Panc1 (cell line): ENCODE data around the gene MAP7D3.
"Not testable (repeated sequence)": the region's sequence is repeated elsewhere in the genome, so short reads cannot be mapped to it uniquely, and the experiment has no call there.

Experiments
- CTCF ChIP-seq: fragments of 450-650 bp; IDR thresholded peaks from 2 replicates; pipeline ENCODE4 v1.5.1; 2017; ENCODE audit warnings: mild to moderate bottlenecking
- POLR2AphosphoS5 ChIP-seq: IDR thresholded peaks from 2 replicates; pipeline ENCODE4 v1.6.1; 2012; ENCODE audit warnings: mild to moderate bottlenecking, low read depth, low read length, moderate library complexity
- REST ChIP-seq, 2 experiments: IDR thresholded peaks; 2 replicates each; pipeline ENCODE4 v1.6.1; 2011 to 2012; ENCODE audit warnings: low read depth in 2 of 2, control low read depth in 1 of 2, low read length in 1 of 2, mild to moderate bottlenecking in 1 of 2, moderate library complexity in 1 of 2; ENCODE audit not compliant: insufficient read depth in 1 of 2
- SIN3A ChIP-seq: IDR thresholded peaks from 2 replicates; pipeline ENCODE4 v1.6.1; 2012; ENCODE audit warnings: low read depth, mild to moderate bottlenecking, low read length, moderate library complexity, borderline replicate concordance; ENCODE audit not compliant: insufficient read depth

- not testable (repeated sequence) for TF ChIP-seq CTCF; POLR2AphosphoS5; SIN3A; REST (IDR thresholded peaks at IDR 0.05; ENCODE audit: insufficient read depth in 1 of 2, low read depth in 2 of 2, low read length in 1 of 2)
Observed at GRCh38 chrX:136237849-136238248, 13.4 kb downstream of the MAP7D3 start.
